Right lobe of liver (tissue), 6 donors: ENCODE measurements around the gene COG3. TPM values are rescaled to one million over a fixed set of nuclear protein-coding genes. Genes with fewer than 3 reads are reported as not detected.

Source experiments
- ATAC-seq, 4 donors: fragments of 200-7000 bp; cut with Tn5 transposase; one replicate each; pipeline ENCODE4 v1.9.1; 2020; ENCODE audit warnings: mild to moderate bottlenecking in 4 of 4, moderate library complexity in 4 of 4
- DNase-seq, 3 donors: peaks; one replicate each; pipeline ENCODE4 v3.0.0-alpha.2; 2020
- H3K27ac ChIP-seq, 3 donors: fragments of 200-600 bp; one replicate each; pipeline ENCODE4 v1.8.0; 2022
- H3K27me3 ChIP-seq, 2 donors: fragments of 200-600 bp; one replicate each; pipeline ENCODE4 v1.8.0; 2022
- H3K36me3 ChIP-seq, 4 donors: fragments of 200-600 bp; sonication (generic) in 1 of 4; one replicate each; pipeline versions ENCODE4 v1.5.1 to v1.8.0; 2017 to 2022; ENCODE audit warnings: control low read depth in 1 of 4
- H3K4me1 ChIP-seq, 4 donors: fragments of 200-600 bp; sonication (generic) in 1 of 4; one replicate each; pipeline versions ENCODE4 v1.5.1 to v1.8.0; 2017 to 2022; ENCODE audit warnings: control low read depth in 1 of 4
- H3K4me3 ChIP-seq, 3 donors: fragments of 200-600 bp; one replicate each; pipeline ENCODE4 v1.8.0; 2022
- H3K9me3 ChIP-seq, 4 donors: fragments of 200-600 bp; sonication (generic) in 1 of 4; one replicate each; pipeline versions ENCODE4 v1.5.1 to v1.8.0; 2017 to 2022; ENCODE audit warnings: control low read depth in 1 of 4
- POLR2A ChIP-seq: fragments of 450-650 bp; IDR thresholded peaks from one replicate; pipeline ENCODE4 v1.6.1; 2017; ENCODE audit warnings: antibody characterized with exemption, mild to moderate bottlenecking
- WGBS: methylation state at CpG from one replicate; pipeline ENCODE4 v1.1.6; 2018; ENCODE audit warnings: low coverage, low lambda C conversion rate; ENCODE audit not compliant: insufficient coverage; ENCODE audit errors: missing lambda C conversion rate; 5-methylcytosine and 5-hydroxymethylcytosine counted together
- intact Hi-C, 2 donors: fragments of 100-400 bp; cut with DNase I; formaldehyde crosslinking; loops; one replicate each; pipeline versions ENCODE4 v1.11.2 to v1.14.1; 2022
- total RNA-seq, 6 experiments: library from RNA; depleted of rRNA in 2 of 6; stranded (reverse); fragments of >200 nt in 2 of 6; fragmentation: NEBNext Ultra II Directional in 3 of 6; extraction: Animal tissue kit (Norgen Biotek cat#: 25700) in 3 of 6; gene quantifications; one replicate each; pipeline versions ENCODE4 v1.1.0 to v1.2.4, GENCODE V29; 2016 to 2023
- TF ChIP-seq, protein P1 (sequence below), 4 donors: fragments of 200-600 bp in 3 of 4; fragments of 450-650 bp in 1 of 4; IDR thresholded peaks; one replicate each; pipeline versions ENCODE4 v1.5.1 to v1.8.0; 2016 to 2022; ENCODE audit warnings: antibody characterized with exemption in 4 of 4, mild to moderate bottlenecking in 2 of 4
- donor health status: DM: no; HTN: yes; CAD: no.
- donor health status: DM: no; HTN: no; CAD: no.
- donor health status: DM: no; HTN: no; CAD: no.
- donor health status: DM: no; HTN: yes; CAD: no.
- donor health status: DM: no; HTN: yes; CAD: no.

Gene COG3
- total RNA-seq, 6 experiments from 2014 or later: 18.9 to 66.3 (median 36.8) TPM

GRCh38 chr13:45540864-45541263 is 76.1 kb downstream of the COG3 start:
- H3K27ac ChIP-seq: no peak overlapping the region
- H3K4me1 ChIP-seq: no peaks in the 10 kb centered on the region
- H3K9me3 ChIP-seq: no peaks in the 10 kb centered on the region
- 75% methylated on average over 2 of the region's 10 CpGs for WGBS
- no peak for TF ChIP-seq POLR2A
- TF ChIP-seq, protein P1, sequence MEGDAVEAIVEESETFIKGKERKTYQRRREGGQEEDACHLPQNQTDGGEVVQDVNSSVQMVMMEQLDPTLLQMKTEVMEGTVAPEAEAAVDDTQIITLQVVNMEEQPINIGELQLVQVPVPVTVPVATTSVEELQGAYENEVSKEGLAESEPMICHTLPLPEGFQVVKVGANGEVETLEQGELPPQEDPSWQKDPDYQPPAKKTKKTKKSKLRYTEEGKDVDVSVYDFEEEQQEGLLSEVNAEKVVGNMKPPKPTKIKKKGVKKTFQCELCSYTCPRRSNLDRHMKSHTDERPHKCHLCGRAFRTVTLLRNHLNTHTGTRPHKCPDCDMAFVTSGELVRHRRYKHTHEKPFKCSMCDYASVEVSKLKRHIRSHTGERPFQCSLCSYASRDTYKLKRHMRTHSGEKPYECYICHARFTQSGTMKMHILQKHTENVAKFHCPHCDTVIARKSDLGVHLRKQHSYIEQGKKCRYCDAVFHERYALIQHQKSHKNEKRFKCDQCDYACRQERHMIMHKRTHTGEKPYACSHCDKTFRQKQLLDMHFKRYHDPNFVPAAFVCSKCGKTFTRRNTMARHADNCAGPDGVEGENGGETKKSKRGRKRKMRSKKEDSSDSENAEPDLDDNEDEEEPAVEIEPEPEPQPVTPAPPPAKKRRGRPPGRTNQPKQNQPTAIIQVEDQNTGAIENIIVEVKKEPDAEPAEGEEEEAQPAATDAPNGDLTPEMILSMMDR (IDR thresholded peaks at IDR 0.05): no peak
- ATAC-seq (no peak), DNase-seq (no peak)
- H3K27me3 ChIP-seq: no peaks in the 10 kb centered on the region
- intact Hi-C loops: no loop called here
- peaks cover 0 to 9% (median 3%) of the 10 kb centered on the region in 4 donors for H3K36me3 ChIP-seq
- H3K4me3 ChIP-seq: no peak overlapping the region

DNA sequence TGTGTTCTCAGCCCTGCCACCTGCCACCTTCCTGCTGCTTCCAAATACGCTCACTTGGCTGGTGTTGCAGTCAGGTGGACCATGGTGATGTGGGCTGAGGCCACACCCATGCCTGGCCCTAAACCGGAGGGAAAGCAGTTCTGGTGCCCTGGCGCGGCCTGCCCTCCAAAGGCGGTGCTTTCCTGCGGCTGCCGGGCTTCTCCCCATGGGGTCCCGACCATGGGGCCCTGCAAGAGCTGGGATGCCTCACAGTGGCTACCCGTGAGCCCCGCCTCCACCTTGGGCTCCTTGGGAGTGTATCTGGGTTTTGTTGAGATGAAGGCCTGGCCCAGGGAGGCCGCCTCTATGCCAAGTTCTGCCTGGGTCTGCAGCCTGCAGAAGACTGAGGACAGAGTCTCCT is 77.1 kb downstream of the COG3 start:
- DNase-seq (no peak), ATAC-seq (no peak)
- intact Hi-C loops: no loop called here
- Histone ChIP-seq H3K27me3 (no peaks in the 10 kb centered on the region), H3K9me3 (no peaks in the 10 kb centered on the region), H3K27ac (no peak overlapping the region), H3K36me3 (no peaks in the 10 kb centered on the region), H3K4me3 (no peak overlapping the region), H3K4me1 (no peaks in the 10 kb centered on the region)
- TF ChIP-seq, protein P1 (IDR thresholded peaks at IDR 0.05): no peak
- TF ChIP-seq POLR2A: no peak
- no CpG with 5 or more reads among the region's 11 CpGs for WGBS

- Histone ChIP-seq H3K4me1 (no peaks in the 10 kb centered on the region), H3K27me3 (no peaks in the 10 kb centered on the region), H3K9me3 (no peaks in the 10 kb centered on the region), H3K36me3 (no peaks in the 10 kb centered on the region), H3K27ac (no peak overlapping the region), H3K4me3 (no peak overlapping the region)
- 48% methylated on average over 3 of the region's 8 CpGs for WGBS
- DNase-seq (no peak), ATAC-seq (no peak)
- TF ChIP-seq POLR2A: no peak
- TF ChIP-seq, protein P1 (IDR thresholded peaks at IDR 0.05): no peak
- intact Hi-C loops: no loop called here
These were observed 77.7 kb downstream of the COG3 start for GRCh38 chr13:45542391-45542790.

GRCh38 chr13:45542878-45543277 is 78.1 kb downstream of the COG3 start:
- TF ChIP-seq POLR2A: no peak
- TF ChIP-seq, protein P1 (IDR thresholded peaks at IDR 0.05): no peak
- DNase-seq: no peak
- ATAC-seq: no peak
- H3K4me3 ChIP-seq: no peak overlapping the region
- intact Hi-C loops: no loop called here
- no peaks in the 10 kb centered on the region for H3K9me3 ChIP-seq
- H3K27ac ChIP-seq: no peak overlapping the region
- WGBS: 87% methylated on average over 2 of the region's 5 CpGs
- H3K36me3 ChIP-seq: no peaks in the 10 kb centered on the region
- H3K4me1 ChIP-seq: no peaks in the 10 kb centered on the region
- no peaks in the 10 kb centered on the region for H3K27me3 ChIP-seq

DNA sequence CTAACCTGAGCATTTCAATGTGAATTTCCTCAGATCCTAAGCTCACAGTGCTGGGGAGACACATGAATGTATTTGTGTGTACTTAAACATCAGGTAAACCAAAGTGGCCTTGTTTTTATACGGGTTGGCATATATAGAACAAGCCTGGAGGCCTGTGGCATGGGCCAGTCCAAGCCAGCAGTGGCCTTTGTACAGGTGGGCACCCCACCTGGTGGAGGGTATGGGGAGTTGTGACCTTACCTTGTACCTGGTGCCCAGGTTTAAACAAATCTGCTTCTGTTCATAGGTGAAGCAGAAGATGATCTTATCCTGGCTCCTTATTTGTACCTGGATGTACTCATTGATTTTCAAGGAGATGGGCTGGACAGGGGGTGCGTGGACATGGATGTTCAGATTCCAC is 79.8 kb downstream of the COG3 start:
- no peak for DNase-seq
- H3K4me1 ChIP-seq: no peaks in the 10 kb centered on the region
- TF ChIP-seq, protein P1 (IDR thresholded peaks at IDR 0.05): no peak
- no peak overlapping the region for H3K27ac ChIP-seq
- no peak overlapping the region for H3K4me3 ChIP-seq
- H3K27me3 ChIP-seq: no peaks in the 10 kb centered on the region
- no peak for ATAC-seq
- no peaks in the 10 kb centered on the region for H3K36me3 ChIP-seq
- 67% methylated on average over 1 of the region's 2 CpGs for WGBS
- intact Hi-C loops: no loop called here
- no peaks in the 10 kb centered on the region for H3K9me3 ChIP-seq
